Stomach (tissue), 9 donors: ENCODE results near the gene TMEM176B. TPM values are rescaled to one million over a fixed set of nuclear protein-coding genes. Genes with fewer than 3 reads are reported as not detected.
A peak's percentile ranks its signal among the peaks of the same experiment; 100 is the strongest.

Experiments
- DNase-seq, 2 donors: peaks; one replicate each; pipeline versions ENCODE4 v3.0.0 to v3.0.0-alpha.2; 2013 to 2019
- H3K27ac ChIP-seq, 5 donors: fragments of 200-600 bp in 4 of 5; sonication (generic) in 4 of 5; one replicate each; pipeline ENCODE4 v1.5.1; 2013 to 2019; ENCODE audit warnings: mild to moderate bottlenecking in 1 of 5, moderate library complexity in 1 of 5
- H3K27me3 ChIP-seq, 3 donors: fragments of 200-600 bp; sonication (generic); one replicate each; pipeline ENCODE4 v1.5.1; 2017 to 2019; ENCODE audit warnings: mixed run types in 1 of 3
- H3K36me3 ChIP-seq, 4 donors: fragments of 200-600 bp; sonication (generic); 1 replicate in 3 of 4; 2 replicates in 1 of 4; pipeline ENCODE4 v1.5.1; 2016 to 2019
- H3K4me1 ChIP-seq, 4 donors: fragments of 200-600 bp; sonication (generic); one replicate each; pipeline ENCODE4 v1.5.1; 2016 to 2019
- H3K4me3 ChIP-seq, 4 donors: fragments of 200-600 bp; sonication (generic) in 3 of 4; one replicate each; pipeline ENCODE4 v1.5.1; 2016 to 2019; ENCODE audit warnings: mild to moderate bottlenecking in 1 of 4
- H3K9me3 ChIP-seq, 4 donors: fragments of 200-600 bp; sonication (generic); one replicate each; pipeline ENCODE4 v1.5.1; 2016 to 2019
- CTCF ChIP-seq, 7 experiments: fragments of 450-650 bp in 4 of 7; fragments of 200-600 bp in 3 of 7; sonication (generic) in 3 of 7; IDR thresholded peaks; one replicate each; pipeline ENCODE4 v1.5.1; 2016 to 2019; ENCODE audit warnings: antibody characterized with exemption in 7 of 7, control low read depth in 2 of 7, mild to moderate bottlenecking in 1 of 7
- EP300 ChIP-seq: sonication (generic); formaldehyde crosslinking; IDR thresholded peaks from one replicate; pipeline ENCODE4 v1.6.1; 2017; ENCODE audit warnings: antibody characterized with exemption
- POLR2A ChIP-seq, 4 donors: fragments of 450-650 bp; IDR thresholded peaks; one replicate each; pipeline ENCODE4 v1.6.1; 2016; ENCODE audit warnings: antibody characterized with exemption in 4 of 4, control low read depth in 2 of 4, mild to moderate bottlenecking in 1 of 4, moderate library complexity in 1 of 4
- POLR2AphosphoS5 ChIP-seq, 3 donors: sonication (generic); formaldehyde crosslinking; IDR thresholded peaks; one replicate each; pipeline ENCODE4 v1.6.1; 2016; ENCODE audit warnings: antibody characterized with exemption in 3 of 3
- WGBS, 5 donors: extraction: QIAGEN DNeasy Blood & Tissue Kit in 3 of 5; methylation state at CpG; one replicate each; pipeline versions ENCODE4 v1.1.5 to v1.1.7; 2013 to 2018; 5-methylcytosine and 5-hydroxymethylcytosine counted together
- intact Hi-C: fragments of 100-400 bp; cut with DNase I; formaldehyde crosslinking; loops from one replicate; pipeline ENCODE4 v1.15.1; 2023; ENCODE audit warnings: low total_unique reads
- polyA plus RNA-seq, 3 donors: library from polyadenylated mRNA; stranded (reverse); fragments of 200-250 nt; gene quantifications; one replicate each; pipeline ENCODE4 v1.2.3, GENCODE V29; 2013
- total RNA-seq, 5 donors: library from RNA; depleted of rRNA; stranded (reverse); fragments of >200 nt; gene quantifications; one replicate each; pipeline versions ENCODE4 v1.1.0 to v1.2.3, GENCODE V29; 2014 to 2016
- donor health status: healthy with polysubstance abuse.
- donor health status: Bipolar disorder and iron deficiency.
- donor health status: healthy.

The TMEM176B gene
- total and polyA plus RNA-seq, 8 donors, result 29.4 to 157 (median 88.8) TPM

DNA sequence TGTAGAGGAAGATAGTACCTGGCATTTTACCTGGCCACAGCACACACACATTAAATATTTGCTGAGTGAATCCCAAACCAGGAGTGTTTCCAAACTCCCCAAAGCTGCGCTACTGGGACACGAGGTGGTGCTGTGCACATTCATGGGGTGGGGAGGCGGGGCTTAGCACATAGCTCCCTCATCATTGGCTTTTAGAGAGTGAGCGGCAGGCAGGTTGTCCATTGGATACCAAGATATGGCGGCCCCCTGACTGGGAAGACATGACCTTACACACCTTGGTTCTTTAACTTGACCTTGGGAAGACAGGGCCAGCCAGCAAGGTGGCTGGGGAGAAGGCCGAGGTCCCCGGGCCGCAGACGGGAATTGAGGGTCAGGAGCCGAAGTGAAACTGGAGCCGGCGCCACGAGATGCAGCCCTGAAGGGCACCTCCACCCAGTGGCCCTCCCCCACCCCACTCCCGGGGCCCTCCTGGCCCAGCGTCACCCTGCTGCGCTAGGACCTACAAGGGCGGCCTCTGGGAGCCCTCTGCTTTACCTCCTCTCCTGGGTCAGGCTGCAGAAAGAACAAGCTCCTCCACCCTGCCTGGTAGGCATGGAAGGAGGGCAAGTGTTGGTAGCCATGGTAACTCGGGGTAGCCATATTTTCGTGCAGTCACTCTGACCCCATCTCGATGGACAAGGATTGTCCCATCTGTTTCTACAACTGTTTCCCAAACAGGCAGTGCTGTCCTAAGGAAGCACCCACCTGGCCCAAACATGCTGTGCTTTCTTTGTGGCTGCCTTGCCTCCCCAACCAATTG lies 24.4 kb upstream of the TMEM176B start:
- no peaks in the 10 kb centered on the region for H3K36me3 ChIP-seq
- WGBS, 5 donors, result 91 to 96% (median 91%) methylated on average over 13 to 20 of the region's 20 CpGs
- H3K4me3 ChIP-seq, result no peak overlapping the region
- peaks cover 0 to 5% (median 0%) of the 10 kb centered on the region in 4 donors for H3K4me1 ChIP-seq
- H3K9me3 ChIP-seq, result no peaks in the 10 kb centered on the region
- intact Hi-C loops, result no loop called here
- no peaks in the 10 kb centered on the region for H3K27me3 ChIP-seq
- DNase-seq, result no peak
- H3K27ac ChIP-seq, result no peak overlapping the region
- no peak for TF ChIP-seq POLR2AphosphoS5 (IDR thresholded peaks at IDR 0.05)
- TF ChIP-seq EP300, result no peak
- TF ChIP-seq CTCF (IDR thresholded peaks at IDR 0.05), result no peak
- TF ChIP-seq POLR2A (IDR thresholded peaks at IDR 0.05), result no peak

DNA sequence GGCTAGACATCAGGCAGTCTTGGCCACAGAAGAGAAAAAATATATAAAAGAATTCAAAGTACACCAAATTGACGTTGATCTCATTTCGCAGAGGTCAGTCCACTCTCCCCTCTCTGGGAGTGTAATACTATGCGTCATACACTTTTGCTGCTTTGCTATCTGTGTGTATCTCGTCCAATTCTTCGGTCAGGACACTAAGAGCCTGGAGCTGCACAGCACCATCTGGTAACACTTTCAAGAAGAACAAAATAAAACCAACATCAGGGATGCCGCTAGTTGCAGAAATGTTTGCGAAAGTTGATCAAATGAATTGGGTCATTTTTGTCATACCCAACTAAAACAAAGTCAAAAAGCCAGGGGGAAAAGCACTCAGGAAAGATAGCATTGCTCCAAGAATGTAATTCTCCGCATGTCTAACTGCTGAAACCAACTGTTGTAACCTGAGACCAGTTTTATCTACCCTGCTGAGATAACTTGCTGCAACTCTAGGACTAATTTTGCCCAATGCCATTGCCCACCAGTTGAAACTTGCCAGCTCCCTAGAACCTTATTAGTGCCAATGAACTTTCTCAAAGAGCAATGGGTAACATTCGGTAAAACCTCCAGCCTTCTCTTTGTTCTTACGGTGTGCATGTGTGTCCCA lies 23.4 kb upstream of the TMEM176B start:
- no peaks in the 10 kb centered on the region for H3K27me3 ChIP-seq
- peaks cover 0 to 5% (median 0%) of the 10 kb centered on the region in 4 donors for H3K4me1 ChIP-seq
- no peak for DNase-seq
- intact Hi-C loops, result no loop called here
- no peak overlapping the region for H3K4me3 ChIP-seq
- TF ChIP-seq CTCF (IDR thresholded peaks at IDR 0.05) (no peak), POLR2A (IDR thresholded peaks at IDR 0.05) (no peak), EP300 (no peak), POLR2AphosphoS5 (IDR thresholded peaks at IDR 0.05) (no peak)
- no peak overlapping the region for H3K27ac ChIP-seq
- H3K9me3 ChIP-seq, result no peaks in the 10 kb centered on the region
- WGBS, 5 donors, result 80 to 86% (median 84%) methylated on average over 10 of the region's 10 CpGs
- H3K36me3 ChIP-seq, result no peaks in the 10 kb centered on the region

DNA sequence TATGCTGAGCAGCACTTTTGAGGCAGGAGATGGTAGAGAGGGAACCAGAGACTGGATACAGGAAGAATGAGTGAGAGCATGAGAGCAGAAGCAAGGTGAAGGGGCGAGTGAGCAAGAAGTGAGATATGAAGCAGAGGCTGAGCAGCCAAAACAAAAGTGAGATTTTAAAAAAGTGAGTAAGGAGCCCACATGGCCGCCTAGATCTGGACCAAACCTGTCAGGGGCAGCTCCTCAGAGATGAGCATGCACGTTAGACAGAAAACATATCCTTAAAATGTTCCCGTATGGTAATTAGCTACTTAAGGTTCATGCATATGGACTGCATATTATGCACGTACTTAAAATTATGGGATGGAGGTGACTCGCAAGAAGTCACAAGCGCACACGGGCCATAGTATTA lies 22.9 kb upstream of the TMEM176B start:
- Histone ChIP-seq H3K4me1 (peaks cover 0 to 5% (median 0%) of the 10 kb centered on the region in 4 donors), H3K27me3 (no peaks in the 10 kb centered on the region), H3K36me3 (no peaks in the 10 kb centered on the region), H3K9me3 (no peaks in the 10 kb centered on the region), H3K4me3 (no peak overlapping the region), H3K27ac (no peak overlapping the region)
- TF ChIP-seq POLR2A (IDR thresholded peaks at IDR 0.05) (no peak), EP300 (no peak), POLR2AphosphoS5 (IDR thresholded peaks at IDR 0.05) (no peak), CTCF (IDR thresholded peaks at IDR 0.05) (no peak)
- intact Hi-C loops, result no loop called here
- DNase-seq, result no peak
- WGBS, 5 donors, result 86 to 91% (median 89%) methylated on average over 8 of the region's 8 CpGs

DNA sequence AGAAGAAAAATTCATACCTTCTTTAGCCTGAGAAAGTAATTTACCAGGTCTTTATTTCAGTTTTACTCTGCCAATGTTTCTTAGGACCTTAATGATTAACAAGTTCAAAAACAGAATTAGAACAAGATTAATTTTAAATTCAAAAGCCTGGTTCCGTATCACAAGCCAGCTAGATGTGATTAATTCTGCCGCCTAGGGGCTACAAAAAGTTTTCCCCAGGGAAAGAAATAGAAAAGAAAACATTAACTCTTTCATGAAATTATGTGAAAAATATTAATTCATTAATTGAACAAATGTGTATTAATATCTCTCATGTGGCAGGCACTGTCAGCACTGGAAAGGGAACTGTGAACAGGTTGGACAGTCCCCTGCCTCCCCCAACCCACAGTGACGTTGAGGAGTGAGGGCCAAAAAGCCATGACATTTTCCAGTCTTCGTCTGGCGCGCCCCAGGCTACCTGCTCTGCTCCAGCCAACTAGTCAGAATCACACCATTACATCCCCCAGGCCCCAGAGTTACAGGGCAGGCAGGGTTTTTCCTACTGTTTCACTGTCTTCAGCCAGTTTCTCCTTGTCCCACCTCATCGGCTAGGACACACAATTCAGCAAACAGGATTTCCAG lies 20.5 kb upstream of the TMEM176B start:
- Histone ChIP-seq H3K36me3 (no peaks in the 10 kb centered on the region), H3K4me1 (no peaks in the 10 kb centered on the region), H3K27me3 (no peaks in the 10 kb centered on the region), H3K27ac (peak overlapping the region in 1 of 5 donors; percentile 6), H3K9me3 (peaks cover 0 to 14% (median 3%) of the 10 kb centered on the region in 4 donors), H3K4me3 (no peak overlapping the region)
- TF ChIP-seq POLR2A (IDR thresholded peaks at IDR 0.05), result no peak
- TF ChIP-seq CTCF (IDR thresholded peaks at IDR 0.05), result no peak
- no peak for TF ChIP-seq EP300
- TF ChIP-seq POLR2AphosphoS5 (IDR thresholded peaks at IDR 0.05), result no peak
- DNase-seq, result no peak
- intact Hi-C loops, result no loop called here
- 66 to 83% (median 79%) methylated on average over 7 of the region's 7 CpGs for WGBS, 5 donors
